GM19324 (cell line): ENCODE results near the gene KLC4.
"Not testable (repeated sequence)": the region's sequence is repeated elsewhere in the genome, so short reads cannot be mapped to it uniquely, and the experiment has no call there.

Experiments used
- ATAC-seq: cut with Tn5 transposase; IDR thresholded peaks from one replicate; pipeline ENCODE4 v1.9.1; 2021; ENCODE audit warnings: mild to moderate bottlenecking, moderate library complexity; ENCODE audit not compliant: unreplicated experiment, low FRiP score

The KLC4 gene

GRCh38 chr6:43035495-43036194 is 23.8 kb upstream of the KLC4 start:
- no peak for ATAC-seq

GRCh38 chr6:43036712-43037111 is 22.7 kb upstream of the KLC4 start:
- ATAC-seq = no peak

- ATAC-seq = no peak
These were observed 22.2 kb upstream of the KLC4 start for GRCh38 chr6:43037197-43037596.

GRCh38 chr6:43037706-43038105 is 21.7 kb upstream of the KLC4 start:
- ATAC-seq = no peak

- no peak for ATAC-seq
These were observed 20.7 kb upstream of the KLC4 start for GRCh38 chr6:43038727-43039126.

- ATAC-seq = no peak
These were observed 18.7 kb upstream of the KLC4 start for GRCh38 chr6:43040542-43041257.

GRCh38 chr6:43041475-43041874 is 18.0 kb upstream of the KLC4 start:
- ATAC-seq = not testable (repeated sequence)

GRCh38 chr6:43043310-43043709 is 16.1 kb upstream of the KLC4 start:
- no peak for ATAC-seq

GRCh38 chr6:43045371-43045930 is 14.0 kb upstream of the KLC4 start:
- no peak for ATAC-seq

- ATAC-seq = no peak
These were observed 11.4 kb upstream of the KLC4 start for GRCh38 chr6:43047998-43048397.

GRCh38 chr6:43050981-43051380 is 8.4 kb upstream of the KLC4 start:
- ATAC-seq = no peak

GRCh38 chr6:43052225-43052841 is 7.1 kb upstream of the KLC4 start:
- no peak for ATAC-seq

GRCh38 chr6:43052842-43053544 is 6.4 kb upstream of the KLC4 start:
- ATAC-seq = peak; percentile 12

GRCh38 chr6:43053545-43054205 is 5.8 kb upstream of the KLC4 start, which contains the start of gene CUL7:
Gene CUL7 (minus strand): TSS chr6:43053851. CDS start chr6:43052788, 1,063 bp downstream.
- ATAC-seq = peak; percentile 90

- no peak for ATAC-seq
These were observed 5.1 kb upstream of the KLC4 start for GRCh38 chr6:43054206-43054943.

GRCh38 chr6:43055966-43056365 is 3.5 kb upstream of the KLC4 start:
- no peak for ATAC-seq

- no peak for ATAC-seq
These were observed 900 bp upstream of the KLC4 start for GRCh38 chr6:43058531-43058930.

- no peak for ATAC-seq
These were observed 763 bp downstream of the KLC4 start for GRCh38 chr6:43060034-43060754.
